Psoas muscle (tissue), 8 donors: Measurements from ENCODE around the gene PEX7. TPM values are rescaled to one million over a fixed set of nuclear protein-coding genes. Genes with fewer than 3 reads are reported as not detected.
"Not testable (repeated sequence)": the region's sequence is repeated elsewhere in the genome, so short reads cannot be mapped to it uniquely, and the experiment has no call there.

Source experiments
- ATAC-seq, 4 donors: fragments of 200-7000 bp; cut with Tn5 transposase; one replicate each; pipeline ENCODE4 v1.9.1; 2020; ENCODE audit warnings: moderate library complexity in 3 of 4, mild to moderate bottlenecking in 2 of 4
- DNase-seq, 2 donors: peaks; one replicate each; pipeline ENCODE4 v3.0.0-alpha.2; 2020
- H3K27ac ChIP-seq: fragments of 200-600 bp; one replicate; pipeline ENCODE4 v1.8.0; 2022
- H3K27me3 ChIP-seq, 3 donors: fragments of 200-600 bp in 1 of 3; one replicate each; pipeline versions ENCODE4 v1.6.1 to v1.8.0; 2013 to 2022; ENCODE audit warnings: low read length in 2 of 3, mild to moderate bottlenecking in 2 of 3, moderate library complexity in 1 of 3; ENCODE audit not compliant: insufficient read depth in 3 of 3
- H3K36me3 ChIP-seq, 2 donors: fragments of 200-600 bp in 1 of 2; one replicate each; pipeline versions ENCODE4 v1.6.1 to v1.8.0; 2013 to 2022; ENCODE audit warnings: low read depth in 1 of 2, mild to moderate bottlenecking in 1 of 2, moderate library complexity in 1 of 2; ENCODE audit not compliant: insufficient read depth in 1 of 2
- H3K4me1 ChIP-seq: fragments of 200-600 bp; one replicate; pipeline ENCODE4 v1.8.0; 2022
- H3K4me3 ChIP-seq: fragments of 200-600 bp; one replicate; pipeline ENCODE4 v1.8.0; 2022; ENCODE audit warnings: mild to moderate bottlenecking
- H3K9me3 ChIP-seq: fragments of 200-600 bp; one replicate; pipeline ENCODE4 v1.8.0; 2022
- WGBS, 3 donors: extraction: QIAGEN DNeasy Blood & Tissue Kit; methylation state at CpG; one replicate each; pipeline versions ENCODE4 v1.1.6 to v1.1.7; 2013; 5-methylcytosine and 5-hydroxymethylcytosine counted together
- intact Hi-C, 2 donors: fragments of 100-400 bp; cut with DNase I; formaldehyde crosslinking; loops; one replicate each; pipeline versions ENCODE4 v1.11.0 to v1.14.2; 2022
- polyA plus RNA-seq, 3 donors: library from polyadenylated mRNA; stranded (reverse); fragments of 200-250 nt; gene quantifications; one replicate each; pipeline ENCODE4 v1.2.3, GENCODE V29; 2013
- total RNA-seq, 4 donors: library from RNA; stranded (reverse); fragmentation: NEBNext Ultra II Directional in 2 of 4; extraction: Animal tissue kit (Norgen Biotek cat#: 25700) in 2 of 4; gene quantifications; one replicate each; pipeline versions ENCODE4 v1.2.1 to v1.2.4, GENCODE V29; 2021 to 2023
- TF ChIP-seq, protein P1 (sequence below): fragments of 200-600 bp; IDR thresholded peaks from one replicate; pipeline ENCODE4 v1.8.0; 2022; ENCODE audit warnings: antibody characterized with exemption
- donor health status: healthy with polysubstance abuse.
- donor health status: DM: no; HTN: no; CAD: no; lungs with moderate emphysema.
- donor health status: Bipolar disorder and iron deficiency.
- donor health status: healthy.
- donor health status: DM: yes; HTN: yes; CAD: no.
- donor health status: DM: no; HTN: no; CAD: no.
- donor health status: DM: no; HTN: no; CAD: no.
- donor health status: DM: yes; HTN: yes; CAD: no.

The PEX7 gene
- total and polyA plus RNA-seq, 7 donors: 2.2 to 9.8 (median 3.7) TPM

DNA sequence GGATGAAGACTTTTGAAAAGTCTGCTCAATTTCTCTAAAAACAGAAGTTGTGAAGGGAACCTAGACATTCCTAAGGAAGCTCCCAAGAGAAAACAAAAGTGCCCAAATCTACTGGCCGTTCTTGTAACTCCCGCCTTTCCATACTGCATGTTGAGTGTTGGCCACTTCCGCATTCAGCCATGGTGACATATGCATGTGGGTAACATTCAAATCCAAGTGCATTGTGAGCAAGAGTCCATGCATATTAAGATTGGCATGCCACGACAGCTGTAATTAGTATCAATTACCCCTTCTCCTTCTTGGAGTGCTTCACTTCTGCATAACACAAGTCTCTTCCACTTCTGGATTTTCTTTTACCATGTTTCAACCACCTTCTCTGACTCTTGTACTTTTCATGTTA lies 108.1 kb downstream of the PEX7 start:
- TF ChIP-seq, protein P1, sequence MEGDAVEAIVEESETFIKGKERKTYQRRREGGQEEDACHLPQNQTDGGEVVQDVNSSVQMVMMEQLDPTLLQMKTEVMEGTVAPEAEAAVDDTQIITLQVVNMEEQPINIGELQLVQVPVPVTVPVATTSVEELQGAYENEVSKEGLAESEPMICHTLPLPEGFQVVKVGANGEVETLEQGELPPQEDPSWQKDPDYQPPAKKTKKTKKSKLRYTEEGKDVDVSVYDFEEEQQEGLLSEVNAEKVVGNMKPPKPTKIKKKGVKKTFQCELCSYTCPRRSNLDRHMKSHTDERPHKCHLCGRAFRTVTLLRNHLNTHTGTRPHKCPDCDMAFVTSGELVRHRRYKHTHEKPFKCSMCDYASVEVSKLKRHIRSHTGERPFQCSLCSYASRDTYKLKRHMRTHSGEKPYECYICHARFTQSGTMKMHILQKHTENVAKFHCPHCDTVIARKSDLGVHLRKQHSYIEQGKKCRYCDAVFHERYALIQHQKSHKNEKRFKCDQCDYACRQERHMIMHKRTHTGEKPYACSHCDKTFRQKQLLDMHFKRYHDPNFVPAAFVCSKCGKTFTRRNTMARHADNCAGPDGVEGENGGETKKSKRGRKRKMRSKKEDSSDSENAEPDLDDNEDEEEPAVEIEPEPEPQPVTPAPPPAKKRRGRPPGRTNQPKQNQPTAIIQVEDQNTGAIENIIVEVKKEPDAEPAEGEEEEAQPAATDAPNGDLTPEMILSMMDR: no peak
- no peak overlapping the region for H3K27ac ChIP-seq
- no peaks in the 10 kb centered on the region for H3K27me3 ChIP-seq
- H3K4me3 ChIP-seq: no peak overlapping the region
- no peaks in the 10 kb centered on the region for H3K36me3 ChIP-seq
- H3K9me3 ChIP-seq: no peaks in the 10 kb centered on the region
- 77 to 79% (median 78%) methylated on average over 4 of the region's 4 CpGs for WGBS, 3 donors
- intact Hi-C loops: no loop called here
- H3K4me1 ChIP-seq: no peaks in the 10 kb centered on the region
- DNase-seq: no peak
- no peak for ATAC-seq

DNA sequence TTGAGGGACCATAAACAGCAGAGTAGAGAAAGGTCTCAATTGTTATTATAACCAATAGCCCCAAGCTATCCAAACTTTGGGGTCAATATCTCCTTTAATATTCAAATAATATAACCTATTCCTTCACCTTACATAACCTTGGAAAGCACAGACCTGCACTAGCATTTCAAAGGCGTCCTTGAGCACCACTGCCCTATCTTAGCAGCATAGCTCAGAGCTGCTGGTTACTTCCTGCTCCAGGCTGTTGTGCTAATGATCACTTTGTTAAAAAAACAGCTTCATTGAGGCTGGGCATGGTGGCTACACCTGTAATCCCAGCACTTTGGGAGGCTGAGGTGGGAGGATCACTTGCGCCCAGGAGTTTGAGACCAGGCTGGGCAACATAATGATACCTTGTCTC lies 110.2 kb downstream of the PEX7 start:
- TF ChIP-seq, protein P1: no peak
- WGBS, 3 donors: 86 to 87% (median 86%) methylated on average over 2 of the region's 2 CpGs

DNA sequence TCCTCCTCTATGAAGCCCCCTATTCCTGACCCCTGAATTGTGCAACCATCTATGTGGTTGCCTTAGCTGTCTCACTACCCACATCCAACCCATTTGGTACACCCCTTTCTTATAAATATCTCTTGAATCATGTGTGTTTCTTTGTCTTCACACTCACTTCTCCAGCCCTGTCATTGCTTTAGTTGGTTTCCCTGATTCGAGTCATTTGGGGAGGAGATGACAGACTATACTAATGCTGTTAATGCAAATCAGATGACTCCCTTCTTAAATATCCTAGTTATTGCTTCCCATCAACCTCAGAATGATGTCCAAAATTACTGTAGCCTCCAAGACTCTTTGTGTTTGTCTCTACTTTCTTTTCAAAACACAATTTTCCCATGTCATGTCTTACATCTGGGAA lies 122.7 kb downstream of the PEX7 start:
- Histone ChIP-seq H3K4me3 (no peak overlapping the region), H3K9me3 (no peaks in the 10 kb centered on the region), H3K27me3 (no peaks in the 10 kb centered on the region), H3K36me3 (no peaks in the 10 kb centered on the region), H3K4me1 (no peaks in the 10 kb centered on the region), H3K27ac (no peak overlapping the region)
- DNase-seq (no peak), ATAC-seq (no peak)
- intact Hi-C loops: no loop called here
- TF ChIP-seq, protein P1: no peak
- WGBS, 3 donors: 66 to 76% (median 69%) methylated on average over 1 of the region's 1 CpG

More for the DNA sequence above, 110.2 kb downstream of the PEX7 start:
- H3K27me3 ChIP-seq: no peaks in the 10 kb centered on the region
- ATAC-seq: no peak
- intact Hi-C loops: no loop called here
- no peaks in the 10 kb centered on the region for H3K36me3 ChIP-seq
- no peak overlapping the region for H3K27ac ChIP-seq
- no peaks in the 10 kb centered on the region for H3K4me1 ChIP-seq
- H3K9me3 ChIP-seq: no peaks in the 10 kb centered on the region
- H3K4me3 ChIP-seq: no peak overlapping the region
- DNase-seq: no peak

DNA sequence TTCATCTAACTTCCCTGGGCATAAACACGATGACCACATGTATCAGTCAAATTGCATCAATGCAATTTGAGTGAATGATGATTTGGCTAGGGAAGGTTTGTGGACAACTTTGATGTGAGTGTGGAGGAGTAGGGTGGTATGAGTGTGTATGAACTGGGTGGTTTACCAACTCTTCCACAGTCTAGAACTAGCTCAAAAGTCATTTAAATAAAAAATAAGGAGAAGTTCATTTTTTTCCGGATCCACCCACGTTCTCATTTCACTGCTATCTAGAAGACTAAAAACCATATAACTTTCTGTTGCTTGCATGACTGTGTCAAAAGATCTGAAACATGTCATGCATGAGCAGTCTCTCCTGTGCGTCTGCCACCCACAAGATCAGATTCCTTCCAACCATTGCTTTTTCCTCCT lies 123.3 kb downstream of the PEX7 start:
- ATAC-seq: no peak

DNA sequence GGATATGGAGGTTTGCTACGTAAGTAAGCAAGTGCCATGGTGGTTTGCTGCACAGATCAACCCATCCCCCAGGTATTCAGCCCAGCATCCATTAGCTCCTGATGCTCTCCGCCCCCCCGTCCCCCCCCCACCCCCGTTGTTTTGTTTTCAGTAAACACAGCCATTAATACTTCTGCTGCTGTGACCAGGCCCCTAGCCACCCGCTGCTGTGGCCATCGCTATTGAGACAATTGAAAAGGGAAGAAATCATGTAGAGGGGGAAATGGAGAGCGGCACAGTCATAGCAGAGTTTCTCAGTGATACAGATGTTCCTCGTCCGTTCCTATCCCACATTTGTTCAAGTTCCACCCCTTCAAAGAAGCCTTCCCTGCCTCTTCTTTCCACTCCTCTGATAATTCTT lies 124.6 kb downstream of the PEX7 start:
- Histone ChIP-seq H3K36me3 (no peaks in the 10 kb centered on the region), H3K9me3 (no peaks in the 10 kb centered on the region), H3K4me1 (no peaks in the 10 kb centered on the region), H3K27me3 (no peaks in the 10 kb centered on the region), H3K4me3 (no peak overlapping the region), H3K27ac (no peak overlapping the region)
- TF ChIP-seq, protein P1: no peak
- WGBS, 3 donors: 38 to 44% (median 42%) methylated on average over 8 to 9 of the region's 9 CpGs
- DNase-seq (no peak), ATAC-seq (no peak)
- intact Hi-C loops: no loop called here

More for the DNA sequence above, 123.3 kb downstream of the PEX7 start:
- 68 to 73% (median 72%) methylated on average over 4 of the region's 4 CpGs for WGBS, 3 donors
- Histone ChIP-seq H3K9me3 (no peaks in the 10 kb centered on the region), H3K27me3 (no peaks in the 10 kb centered on the region), H3K4me3 (no peak overlapping the region), H3K4me1 (no peaks in the 10 kb centered on the region), H3K36me3 (no peaks in the 10 kb centered on the region), H3K27ac (no peak overlapping the region)
- TF ChIP-seq, protein P1: no peak
- DNase-seq: no peak
- intact Hi-C loops: no loop called here

DNA sequence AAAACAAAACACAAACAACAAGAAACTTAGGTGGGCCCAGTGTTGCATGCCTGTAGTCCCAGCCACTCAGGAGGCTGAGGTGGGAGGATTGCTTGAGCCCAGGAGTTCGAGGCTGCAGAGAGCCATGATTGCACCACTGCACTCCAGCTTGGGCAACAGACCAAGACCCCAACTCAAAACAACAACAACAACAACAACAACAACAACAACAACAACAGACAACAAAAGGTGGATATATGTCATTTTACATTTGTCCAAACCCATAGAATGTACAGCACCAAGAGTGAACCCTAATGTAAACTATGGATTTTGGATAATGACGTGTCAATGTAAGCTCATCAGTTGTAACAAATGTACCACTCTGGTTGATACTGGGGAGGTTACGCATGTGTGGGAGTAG lies 127.6 kb downstream of the PEX7 start:
- DNase-seq, H3K9me3 ChIP-seq, H3K36me3 ChIP-seq, H3K27me3 ChIP-seq, H3K4me1 ChIP-seq, H3K4me3 ChIP-seq, ATAC-seq, intact Hi-C loops, H3K27ac ChIP-seq: not testable (repeated sequence)
- WGBS, 3 donors: 91 to 97% (median 96%) methylated on average over 3 of the region's 3 CpGs
